ENCODE results near the gene GNB1L.

DNA sequence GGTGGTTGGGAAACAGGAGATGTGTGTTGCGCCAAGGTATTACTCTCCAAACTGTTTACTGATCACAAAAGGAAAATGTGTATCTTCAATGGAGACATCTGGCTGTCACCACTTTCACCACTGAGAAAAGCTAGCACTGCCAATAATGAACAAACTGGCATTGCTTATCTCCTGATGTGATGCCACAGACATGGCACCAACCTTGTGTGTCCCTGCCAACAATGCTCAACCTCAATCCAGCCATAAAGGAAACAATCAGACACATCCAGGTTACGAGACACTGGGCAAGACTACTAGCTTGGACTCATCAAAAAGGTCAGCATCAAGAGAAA is 28.1 kb downstream of the GNB1L start:
- TF ChIP-seq POLR2AphosphoS5 (IDR thresholded peaks at IDR 0.05; ENCODE audit: borderline replicate concordance, low read depth, low read length) = no peak
- TF ChIP-seq EZH2 (IDR thresholded peaks at IDR 0.05) = no peak
- no peak for TF ChIP-seq FOXP2 (optimal IDR thresholded peaks at IDR 0.05; ENCODE audit: control extremely low read depth, extremely low read length, insufficient read depth)

All from SK-N-MC (cell line).